ENCODE data around the gene IQSEC1. TPM values are rescaled to one million over a fixed set of nuclear protein-coding genes. Genes with fewer than 3 reads are reported as not detected.

IQSEC1 gene
- total and polyA plus RNA-seq, 10 of the 15 experiments (the other 5 are each of a cell fraction or from before 2014, with no cell fraction given), result 0.92 to 55.2 (median 8.5) TPM

DNA sequence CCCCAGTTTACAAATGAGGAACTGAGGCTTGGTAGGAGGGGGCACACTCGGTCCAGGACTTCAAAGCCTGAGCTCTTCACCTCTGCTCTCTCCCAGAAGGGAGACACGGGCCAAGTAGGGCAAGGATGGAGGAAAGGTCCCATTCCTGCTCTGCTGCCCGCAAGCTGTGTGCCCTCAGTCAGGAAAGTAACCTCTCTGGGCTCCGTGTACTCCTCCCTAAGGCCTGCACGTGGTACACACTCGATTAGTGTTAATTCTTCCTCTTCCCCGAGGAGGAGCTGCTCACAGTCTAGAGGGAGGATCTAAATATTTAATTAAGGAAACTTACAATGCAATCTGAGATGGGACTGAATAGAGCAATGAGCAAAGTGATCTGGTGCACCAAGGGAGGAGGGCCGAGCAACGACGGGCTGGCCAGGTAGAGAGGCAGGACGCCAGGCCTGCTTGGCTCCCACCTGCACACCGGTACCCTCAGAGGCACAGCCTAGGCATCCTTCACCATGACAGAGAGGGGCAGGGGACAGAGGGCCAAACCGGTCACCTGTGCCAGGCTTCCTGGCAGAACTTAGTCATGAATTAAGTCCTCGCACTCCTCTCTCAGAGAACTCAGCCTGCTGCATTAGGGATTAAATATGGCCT is 47.2 kb upstream of the IQSEC1 start (continued):
- no peak for TF ChIP-seq NR2C2 (IDR thresholded peaks at IDR 0.05; ENCODE audit: borderline replicate concordance, control insufficient read depth, insufficient read length, low read depth)
- no peak for TF ChIP-seq SP1 (IDR thresholded peaks at IDR 0.05; ENCODE audit: low read depth, low read length)
- TF ChIP-seq CEBPB (IDR thresholded peaks at IDR 0.05; ENCODE audit: borderline replicate concordance in 1 of 2, low read depth in 2 of 2, low read length in 2 of 2), result no peak
- no peak for TF ChIP-seq POLR2AphosphoS2 (IDR thresholded peaks at IDR 0.05; ENCODE audit: low read depth, low read length)
- TF ChIP-seq, protein P1, sequence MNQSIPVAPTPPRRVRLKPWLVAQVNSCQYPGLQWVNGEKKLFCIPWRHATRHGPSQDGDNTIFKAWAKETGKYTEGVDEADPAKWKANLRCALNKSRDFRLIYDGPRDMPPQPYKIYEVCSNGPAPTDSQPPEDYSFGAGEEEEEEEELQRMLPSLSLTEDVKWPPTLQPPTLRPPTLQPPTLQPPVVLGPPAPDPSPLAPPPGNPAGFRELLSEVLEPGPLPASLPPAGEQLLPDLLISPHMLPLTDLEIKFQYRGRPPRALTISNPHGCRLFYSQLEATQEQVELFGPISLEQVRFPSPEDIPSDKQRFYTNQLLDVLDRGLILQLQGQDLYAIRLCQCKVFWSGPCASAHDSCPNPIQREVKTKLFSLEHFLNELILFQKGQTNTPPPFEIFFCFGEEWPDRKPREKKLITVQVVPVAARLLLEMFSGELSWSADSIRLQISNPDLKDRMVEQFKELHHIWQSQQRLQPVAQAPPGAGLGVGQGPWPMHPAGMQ (IDR thresholded peaks at IDR 0.05; ENCODE audit: borderline replicate concordance), result no peak
- no peak for TF ChIP-seq MYB (IDR thresholded peaks at IDR 0.05; ENCODE audit: borderline replicate concordance, low read depth, low read length)
- no peak for TF ChIP-seq SUPT20H (IDR thresholded peaks at IDR 0.05; ENCODE audit: borderline replicate concordance, control insufficient read depth, low read depth, low read length)
- TF ChIP-seq TARDBP (IDR thresholded peaks at IDR 0.05; ENCODE audit: borderline replicate concordance), result no peak
- TF ChIP-seq, protein P2, sequence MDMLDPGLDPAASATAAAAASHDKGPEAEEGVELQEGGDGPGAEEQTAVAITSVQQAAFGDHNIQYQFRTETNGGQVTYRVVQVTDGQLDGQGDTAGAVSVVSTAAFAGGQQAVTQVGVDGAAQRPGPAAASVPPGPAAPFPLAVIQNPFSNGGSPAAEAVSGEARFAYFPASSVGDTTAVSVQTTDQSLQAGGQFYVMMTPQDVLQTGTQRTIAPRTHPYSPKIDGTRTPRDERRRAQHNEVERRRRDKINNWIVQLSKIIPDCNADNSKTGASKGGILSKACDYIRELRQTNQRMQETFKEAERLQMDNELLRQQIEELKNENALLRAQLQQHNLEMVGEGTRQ (IDR thresholded peaks at IDR 0.05; ENCODE audit: borderline replicate concordance, low read depth, low read length), result no peak

Measured in GM12878 (cell line).